HTR-8/SVneo (cell line): ENCODE results near the gene ZNF726.
A peak's percentile ranks its signal among the peaks of the same experiment; 100 is the strongest.
"Not testable (repeated sequence)": the region's sequence is repeated elsewhere in the genome, so short reads cannot be mapped to it uniquely, and the experiment has no call there.

Experiments used
- DNase-seq: peaks from one replicate; pipeline ENCODE4 v3.0.0; 2011; ENCODE audit warnings: low spot score, mixed read lengths; ENCODE audit not compliant: insufficient read length
- FAIRE-seq: peaks from 2 replicates; lab custom pipeline; 2011; peaks lifted over from hg19 to GRCh38; lab: Jason Lieb, UNC

Gene ZNF726

DNA sequence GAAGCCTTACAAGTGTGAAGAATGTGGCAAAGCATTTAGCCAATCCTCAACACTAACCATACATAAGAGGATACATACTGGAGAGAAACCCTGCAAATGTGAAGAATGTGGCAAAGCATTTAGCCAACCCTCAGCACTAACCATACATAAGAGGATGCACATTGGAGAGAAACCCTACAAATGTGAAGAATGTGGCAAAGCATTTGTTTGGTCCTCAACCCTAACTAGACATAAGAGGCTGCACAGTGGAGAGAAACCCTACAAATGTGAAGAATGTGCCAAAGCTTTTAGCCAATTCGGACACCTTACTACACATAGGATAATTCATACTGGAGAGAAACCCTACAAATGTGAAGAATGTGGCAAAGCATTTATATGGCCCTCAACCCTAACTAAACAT lies 18.2 kb downstream of the ZNF726 start:
- FAIRE-seq (no peak), DNase-seq (no peak)

- DNase-seq, FAIRE-seq: not testable (repeated sequence)
Measured at GRCh38 chr19:23937031-23937430, 22.3 kb downstream of the ZNF726 start.

- FAIRE-seq (no peak), DNase-seq (no peak)
Measured at GRCh38 chr19:23943411-23943810, 28.7 kb downstream of the ZNF726 start.

- DNase-seq (no peak), FAIRE-seq (no peak)
Measured at GRCh38 chr19:23946569-23946968, 31.9 kb downstream of the ZNF726 start.

DNA sequence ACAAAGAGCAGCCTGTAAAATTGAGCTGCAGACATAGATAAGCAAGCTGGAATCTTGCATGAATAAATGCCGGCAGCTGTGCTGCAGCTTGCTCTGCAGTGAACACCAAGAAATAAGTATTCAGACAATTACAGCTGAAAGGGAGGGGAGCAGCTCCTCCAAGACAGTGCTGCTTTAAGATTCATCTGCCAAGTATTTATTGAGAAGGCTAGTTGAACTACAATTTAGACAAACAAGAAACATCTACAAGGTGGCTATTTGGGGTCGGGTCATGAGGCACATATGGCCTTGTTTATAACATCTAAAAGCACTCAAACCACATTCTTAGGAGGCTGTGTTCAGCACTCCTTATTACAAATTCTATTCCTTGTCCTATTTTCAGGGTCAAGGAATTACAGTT lies 34.9 kb downstream of the ZNF726 start:
- FAIRE-seq = no peak
- no peak for DNase-seq

- DNase-seq (no peak), FAIRE-seq (no peak)
Measured at GRCh38 chr19:23956051-23956450, 41.4 kb downstream of the ZNF726 start.

DNA sequence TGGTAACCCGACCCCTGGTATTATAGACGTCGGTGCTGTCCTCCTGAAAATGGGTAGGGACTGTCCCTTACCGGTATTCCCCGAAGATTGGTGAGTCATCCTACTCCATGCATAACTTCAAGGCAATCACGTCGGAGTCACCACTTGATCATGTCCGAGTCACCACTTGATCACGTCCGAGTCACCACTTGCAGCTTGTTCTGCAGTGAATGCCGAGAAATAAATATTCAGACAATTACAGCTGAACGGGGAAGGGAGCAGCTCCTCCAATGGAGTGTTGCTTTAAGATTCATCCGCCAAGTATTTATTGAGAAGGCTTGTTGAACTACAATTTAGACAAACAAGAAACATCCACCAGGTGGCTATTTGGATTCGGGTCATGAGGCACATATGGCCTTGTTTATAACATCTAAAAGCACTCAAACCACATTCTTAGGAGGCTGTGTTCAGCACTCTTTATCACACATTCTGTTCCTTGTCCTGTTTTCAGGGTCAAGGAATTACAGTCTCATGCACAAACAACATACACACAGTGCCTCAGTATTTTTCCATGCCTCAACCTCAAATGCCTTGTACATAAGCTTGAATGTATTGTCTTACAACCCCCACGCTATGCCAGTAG lies 43.1 kb downstream of the ZNF726 start:
- FAIRE-seq = peak; percentile 96
- DNase-seq = peak; percentile 27

DNA sequence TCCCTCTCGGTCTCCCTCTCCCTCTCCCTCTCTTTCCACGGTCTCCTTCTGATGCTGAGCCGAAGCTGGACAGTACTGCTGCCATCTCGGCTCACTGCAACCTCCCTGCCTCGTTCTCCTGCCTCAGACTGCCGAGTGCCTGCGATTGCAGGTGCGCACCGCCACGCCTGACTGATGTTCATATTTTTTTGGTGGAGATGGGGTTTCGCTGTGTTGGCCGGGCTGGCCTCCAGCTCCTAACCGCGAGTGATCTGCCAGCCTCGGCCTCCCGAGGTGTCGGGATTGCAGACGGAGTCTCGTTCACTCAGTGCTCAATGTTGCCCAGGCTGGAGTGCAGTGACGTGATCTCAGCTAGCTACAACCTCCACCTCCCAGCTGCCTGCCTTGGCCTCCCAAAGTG lies 48.7 kb downstream of the ZNF726 start:
- not testable (repeated sequence) for DNase-seq, FAIRE-seq

DNA sequence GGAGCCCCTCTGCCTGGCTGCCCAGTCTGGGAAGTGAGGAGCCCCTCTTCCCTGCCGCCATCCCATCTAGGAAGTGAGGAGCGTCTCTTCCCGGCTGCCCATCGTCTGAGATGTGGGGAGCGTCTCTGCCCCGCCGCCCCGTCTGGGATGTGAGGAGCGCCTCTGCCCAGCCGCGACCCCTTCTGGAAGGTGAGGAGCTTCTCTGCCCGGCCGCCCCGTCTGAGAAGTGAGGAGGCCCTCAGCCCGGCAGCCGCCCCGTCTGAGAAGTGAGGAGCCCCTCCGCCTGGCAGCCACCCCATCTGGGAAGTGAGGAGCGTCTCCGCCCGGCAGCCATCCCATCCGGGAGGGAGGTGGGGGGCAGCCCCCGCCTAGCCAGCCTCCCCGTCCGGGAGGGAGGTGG lies 49.2 kb downstream of the ZNF726 start:
- FAIRE-seq, DNase-seq: not testable (repeated sequence)

DNA sequence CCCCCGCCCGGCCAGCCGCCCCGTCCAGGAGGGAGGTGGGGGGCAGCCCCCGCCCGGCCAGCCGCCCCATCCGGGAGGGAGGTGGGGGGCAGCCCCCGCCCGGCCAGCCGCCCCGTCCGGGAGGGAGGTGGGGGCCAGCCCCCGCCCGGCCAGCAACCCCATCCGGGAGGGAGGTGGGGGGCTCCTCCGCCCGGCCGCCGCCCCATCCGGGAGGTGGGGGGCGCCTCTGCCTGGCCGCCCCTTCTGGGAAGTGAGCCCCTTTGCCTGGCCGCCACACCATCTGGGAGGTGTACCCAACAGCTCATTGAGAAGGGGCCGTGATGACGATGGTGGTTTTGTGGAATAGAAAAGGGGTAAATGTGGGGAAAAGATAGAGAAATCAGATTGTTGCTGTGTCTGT lies 49.6 kb downstream of the ZNF726 start:
- FAIRE-seq, DNase-seq: not testable (repeated sequence)

DNA sequence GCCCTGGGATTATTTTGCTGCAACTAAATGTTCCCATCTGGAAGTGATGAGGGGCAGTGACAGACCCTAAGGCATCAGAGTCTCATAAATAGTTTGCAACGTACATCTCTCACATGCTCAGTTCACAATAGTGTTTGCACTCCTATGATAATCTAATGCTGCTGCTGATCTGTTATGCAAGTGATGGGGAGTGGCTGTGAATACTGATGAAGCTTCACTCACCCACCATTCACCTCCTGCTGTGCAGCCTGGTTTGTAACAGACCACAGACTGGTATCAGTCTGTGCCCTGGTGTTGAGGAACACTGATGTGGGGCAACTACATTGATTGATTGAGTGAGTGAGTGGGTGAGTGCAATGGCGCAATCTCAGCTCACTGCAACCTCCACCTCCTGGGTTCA lies 54.9 kb downstream of the ZNF726 start:
- DNase-seq = no peak
- no peak for FAIRE-seq

- DNase-seq = no peak
- FAIRE-seq = no peak
Measured at GRCh38 chr19:23971598-23971997, 56.9 kb downstream of the ZNF726 start.

- no peak for DNase-seq
- no peak for FAIRE-seq
Measured at GRCh38 chr19:23972161-23972560, 57.5 kb downstream of the ZNF726 start.

- no peak for FAIRE-seq
- DNase-seq = no peak
Measured at GRCh38 chr19:23974941-23975340, 60.3 kb downstream of the ZNF726 start.

DNA sequence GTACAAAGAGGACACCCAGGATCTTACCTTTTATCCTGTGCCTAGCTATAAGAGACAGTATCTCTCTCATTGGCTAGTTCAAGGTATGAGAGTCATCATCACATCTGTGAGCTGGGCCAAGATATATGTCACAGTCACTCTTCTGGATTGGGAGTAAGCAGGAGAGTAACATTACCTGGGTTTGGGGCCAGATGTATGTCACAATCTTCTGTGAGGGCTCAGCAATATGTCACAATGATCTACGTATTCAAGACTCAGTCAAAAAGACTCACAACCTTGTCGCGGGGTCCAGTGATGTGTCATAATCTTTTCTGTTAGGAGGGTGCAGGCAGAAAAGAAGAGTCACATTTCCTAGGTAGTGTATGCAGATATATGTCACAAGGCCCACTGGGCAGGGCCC lies 61.9 kb downstream of the ZNF726 start:
- not testable (repeated sequence) for FAIRE-seq, DNase-seq

DNA sequence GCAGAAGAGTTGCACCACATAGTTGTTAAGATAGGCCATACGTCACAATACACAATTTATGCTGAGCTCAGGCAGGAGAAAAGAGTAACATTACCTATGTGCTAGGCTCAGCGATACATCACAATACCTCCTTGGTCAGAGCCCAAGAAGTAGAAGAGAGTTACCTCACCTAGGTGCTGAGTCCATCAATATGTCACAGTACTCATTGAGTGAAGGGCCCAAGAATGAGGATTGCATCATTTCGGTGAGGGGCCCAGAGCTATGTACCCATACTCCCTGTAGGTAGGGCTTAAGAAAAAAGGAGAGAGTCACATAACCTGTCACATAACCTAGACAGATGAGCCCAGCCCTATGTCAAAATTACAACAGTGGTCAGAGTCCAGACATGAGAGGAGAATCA lies 62.6 kb downstream of the ZNF726 start:
- not testable (repeated sequence) for FAIRE-seq

DNA sequence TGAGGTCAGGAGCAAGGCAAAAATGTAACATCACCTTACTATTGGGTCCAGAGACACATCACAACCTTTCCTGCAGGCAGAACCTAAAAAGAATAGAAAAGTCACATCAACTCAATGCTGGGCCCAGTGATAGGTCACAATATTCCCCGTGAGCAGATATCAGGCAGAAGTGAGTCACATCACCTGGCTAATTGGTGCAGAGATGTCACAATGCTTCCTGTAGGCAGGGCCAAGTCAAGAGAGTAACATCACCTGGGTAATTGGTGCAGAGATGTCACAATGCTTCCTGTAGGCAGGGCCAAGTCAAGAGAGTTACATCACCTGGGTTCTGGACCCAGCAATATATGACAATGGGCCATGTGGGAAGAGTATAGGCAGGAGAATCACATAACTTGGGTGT lies 63.4 kb downstream of the ZNF726 start:
- FAIRE-seq (no peak), DNase-seq (no peak)

More for the DNA sequence above, 62.6 kb downstream of the ZNF726 start:
- DNase-seq = not testable (repeated sequence)

- DNase-seq = no peak
- no peak for FAIRE-seq
Measured at GRCh38 chr19:23980805-23981204, 66.1 kb downstream of the ZNF726 start.

DNA sequence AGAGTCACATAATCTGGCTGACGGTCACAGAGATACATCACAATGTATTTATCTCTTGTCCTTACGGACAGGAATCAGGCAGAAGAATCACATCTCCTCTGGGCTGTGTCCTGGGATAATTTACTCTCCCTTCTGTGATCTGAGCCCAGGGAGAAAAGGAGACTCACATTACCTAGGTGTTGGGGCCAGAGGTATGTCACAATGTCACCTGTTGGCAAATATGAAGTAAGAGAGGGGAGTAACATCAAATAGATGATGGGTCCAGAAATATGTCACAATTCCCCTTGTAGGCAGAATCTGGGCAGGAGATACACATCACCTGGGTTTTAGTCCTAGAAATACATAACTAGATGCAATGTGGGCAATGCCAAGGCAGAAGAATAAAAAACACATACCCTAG lies 67.2 kb downstream of the ZNF726 start:
- no peak for FAIRE-seq
- no peak for DNase-seq

DNA sequence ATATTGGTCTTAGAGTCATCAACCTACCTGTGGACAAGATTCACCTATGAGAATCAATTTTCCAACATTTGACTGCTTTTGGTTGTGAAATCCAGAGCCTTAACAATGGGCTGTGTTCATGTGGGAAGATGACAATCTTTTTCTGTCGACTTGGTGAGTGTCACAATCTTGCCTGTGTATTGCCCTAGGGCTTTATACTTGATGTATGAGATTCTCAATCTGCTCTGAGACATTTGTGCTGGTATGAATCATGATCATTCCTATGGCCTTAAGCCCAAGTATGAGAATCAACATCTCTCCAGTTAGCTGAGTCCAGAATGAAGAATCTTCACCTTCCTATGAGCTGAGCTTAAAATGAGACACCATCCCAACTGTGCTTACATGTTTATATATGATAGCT lies 68.7 kb downstream of the ZNF726 start:
- DNase-seq = no peak
- FAIRE-seq = no peak
